ENCODE data around the gene CRMP1. TPM values are rescaled to one million over a fixed set of nuclear protein-coding genes. Genes with fewer than 3 reads are reported as not detected.

CRMP1 gene
- total and polyA plus RNA-seq, 7 donors = under 0.01 to 6.4 (median 4.2) TPM; not detected in 1

DNA sequence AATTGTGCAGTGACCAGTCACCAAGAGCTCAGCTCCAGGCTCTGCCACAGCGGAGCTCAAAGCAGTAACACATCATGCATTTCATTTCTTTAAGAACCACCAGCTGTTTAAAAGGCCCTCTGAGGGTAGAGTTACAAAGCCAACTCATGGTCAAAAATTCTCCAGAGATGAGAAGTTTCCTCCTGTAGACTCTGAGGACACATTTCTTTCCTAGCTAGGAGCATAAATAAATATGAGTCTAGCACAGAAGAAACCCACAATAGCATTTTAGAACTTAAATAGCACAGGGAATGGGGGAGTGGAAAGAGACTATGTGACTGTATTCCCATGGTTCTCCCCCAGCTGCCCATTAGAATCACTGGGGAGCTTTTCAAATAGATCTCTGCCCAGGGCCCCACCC, 6.5 kb upstream of the CRMP1 start:
- Histone ChIP-seq H3K4me1 (no peaks in the 10 kb centered on the region), H3K36me3 (no peaks in the 10 kb centered on the region), H3K27ac (no peak overlapping the region), H3K4me3 (no peak overlapping the region), H3K9me3 (peaks cover 0 to 2% (median 0%) of the 10 kb centered on the region in 4 donors), H3K27me3 (peaks cover 3 to 80% (median 5%) of the 10 kb centered on the region in 3 donors)
- intact Hi-C loops (cut with DNase I) = no loop called here
- no peak for DNase-seq
- TF ChIP-seq POLR2A (IDR thresholded peaks at IDR 0.05) (no peak), EP300 (IDR thresholded peaks at IDR 0.05) (no peak), POLR2AphosphoS5 (IDR thresholded peaks at IDR 0.05) (no peak)
- TF ChIP-seq, protein P1, sequence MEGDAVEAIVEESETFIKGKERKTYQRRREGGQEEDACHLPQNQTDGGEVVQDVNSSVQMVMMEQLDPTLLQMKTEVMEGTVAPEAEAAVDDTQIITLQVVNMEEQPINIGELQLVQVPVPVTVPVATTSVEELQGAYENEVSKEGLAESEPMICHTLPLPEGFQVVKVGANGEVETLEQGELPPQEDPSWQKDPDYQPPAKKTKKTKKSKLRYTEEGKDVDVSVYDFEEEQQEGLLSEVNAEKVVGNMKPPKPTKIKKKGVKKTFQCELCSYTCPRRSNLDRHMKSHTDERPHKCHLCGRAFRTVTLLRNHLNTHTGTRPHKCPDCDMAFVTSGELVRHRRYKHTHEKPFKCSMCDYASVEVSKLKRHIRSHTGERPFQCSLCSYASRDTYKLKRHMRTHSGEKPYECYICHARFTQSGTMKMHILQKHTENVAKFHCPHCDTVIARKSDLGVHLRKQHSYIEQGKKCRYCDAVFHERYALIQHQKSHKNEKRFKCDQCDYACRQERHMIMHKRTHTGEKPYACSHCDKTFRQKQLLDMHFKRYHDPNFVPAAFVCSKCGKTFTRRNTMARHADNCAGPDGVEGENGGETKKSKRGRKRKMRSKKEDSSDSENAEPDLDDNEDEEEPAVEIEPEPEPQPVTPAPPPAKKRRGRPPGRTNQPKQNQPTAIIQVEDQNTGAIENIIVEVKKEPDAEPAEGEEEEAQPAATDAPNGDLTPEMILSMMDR (IDR thresholded peaks at IDR 0.05) = no peak
- WGBS, 2 donors = 87 to 97% methylated on average over 1 of the region's 1 CpG

DNA sequence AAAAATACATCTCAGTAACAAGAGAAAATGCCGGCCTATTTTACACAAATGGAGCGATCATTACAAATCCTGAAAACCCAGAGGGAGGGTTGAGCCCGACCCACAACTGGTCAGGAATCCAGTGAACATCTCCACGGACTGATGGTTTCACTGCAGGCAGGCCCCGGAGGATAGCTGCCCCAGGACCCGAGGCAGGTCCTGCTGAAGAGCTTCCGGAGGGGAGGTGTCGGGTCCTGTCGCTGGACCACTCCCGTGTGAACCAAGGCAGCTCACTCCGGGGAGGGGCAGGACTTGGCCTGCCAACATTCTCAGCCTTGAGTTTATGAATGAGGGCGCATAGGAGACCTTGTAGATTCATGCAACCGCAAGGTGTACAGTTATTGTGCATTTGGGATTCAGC, 4.8 kb upstream of the CRMP1 start:
- no peak overlapping the region for H3K4me3 ChIP-seq
- no peak overlapping the region for H3K27ac ChIP-seq
- intact Hi-C loops (cut with DNase I) = no loop called here
- WGBS, 2 donors = 83 to 87% methylated on average over 13 of the region's 13 CpGs
- H3K4me1 ChIP-seq = peaks cover 0 to 5% (median 4%) of the 10 kb centered on the region in 4 donors
- no peak for DNase-seq
- peaks cover 10 to 78% (median 19%) of the 10 kb centered on the region in 3 donors for H3K27me3 ChIP-seq
- H3K36me3 ChIP-seq = no peaks in the 10 kb centered on the region
- TF ChIP-seq, protein P1 (IDR thresholded peaks at IDR 0.05) = no peak
- no peak for TF ChIP-seq POLR2A (IDR thresholded peaks at IDR 0.05)
- TF ChIP-seq EP300 (IDR thresholded peaks at IDR 0.05) = no peak
- no peak for TF ChIP-seq POLR2AphosphoS5 (IDR thresholded peaks at IDR 0.05)
- H3K9me3 ChIP-seq = peaks cover 0 to 2% (median 0%) of the 10 kb centered on the region in 4 donors

DNA sequence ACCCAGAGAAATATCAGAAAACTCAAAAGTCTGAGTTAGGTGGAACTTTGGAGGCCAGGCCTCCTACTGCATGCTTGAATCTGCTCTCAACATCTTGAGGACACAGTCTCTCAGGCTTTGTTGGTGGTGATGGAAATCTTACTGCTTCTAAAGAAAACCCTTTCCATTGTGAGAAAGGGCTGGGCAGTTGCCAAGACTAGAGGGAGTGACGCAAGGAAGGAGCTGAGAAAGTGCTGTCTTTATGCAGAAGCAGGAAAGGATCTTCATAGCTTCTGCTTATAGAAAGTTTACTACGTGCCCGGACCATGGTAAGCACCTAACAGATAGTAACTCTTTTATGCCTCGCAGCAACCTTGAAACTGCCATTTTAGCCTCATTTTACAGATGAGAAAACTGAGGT, 2.4 kb upstream of the CRMP1 start:
- intact Hi-C loops (cut with DNase I) = no loop called here
- peaks cover 30 to 81% (median 43%) of the 10 kb centered on the region in 3 donors for H3K27me3 ChIP-seq
- 70 to 77% methylated on average over 4 of the region's 4 CpGs for WGBS, 2 donors

DNA sequence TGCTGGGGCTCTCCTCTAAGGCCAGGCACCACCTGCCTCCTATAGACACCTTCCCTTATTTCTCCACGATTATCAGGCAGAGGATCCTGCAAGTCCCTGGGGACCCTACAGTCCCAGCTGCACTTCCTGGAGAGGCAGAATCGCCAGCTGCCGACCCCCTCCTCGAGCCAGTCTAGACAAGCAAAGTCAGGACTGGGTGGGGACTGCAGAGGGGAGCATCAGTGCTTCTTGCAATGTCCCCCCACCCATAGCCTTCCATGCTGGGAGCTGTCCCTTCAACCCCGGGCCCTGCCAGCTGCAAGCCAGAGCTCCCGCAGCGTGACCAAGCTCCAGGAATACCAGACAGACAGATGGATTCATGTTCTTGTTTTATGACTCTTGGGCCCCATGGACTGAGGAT, 1.4 kb upstream of the CRMP1 start:
- intact Hi-C loops (cut with DNase I) = no loop called here
- 35 to 44% methylated on average over 7 of the region's 7 CpGs for WGBS, 2 donors
- Histone ChIP-seq H3K27ac (no peak overlapping the region), H3K4me1 (peaks cover 0 to 22% (median 17%) of the 10 kb centered on the region in 4 donors), H3K9me3 (peaks cover 0 to 2% (median 0%) of the 10 kb centered on the region in 4 donors), H3K36me3 (no peaks in the 10 kb centered on the region), H3K27me3 (peaks cover 40 to 90% (median 53%) of the 10 kb centered on the region in 3 donors), H3K4me3 (no peak overlapping the region)
- TF ChIP-seq EP300 (IDR thresholded peaks at IDR 0.05) = no peak
- no peak for TF ChIP-seq POLR2AphosphoS5 (IDR thresholded peaks at IDR 0.05)
- no peak for TF ChIP-seq POLR2A (IDR thresholded peaks at IDR 0.05)
- TF ChIP-seq, protein P1 (IDR thresholded peaks at IDR 0.05) = no peak
- DNase-seq = no peak

More for the DNA sequence above, 2.4 kb upstream of the CRMP1 start:
- no peak for DNase-seq
- Histone ChIP-seq H3K4me3 (no peak overlapping the region), H3K4me1 (peaks cover 0 to 16% (median 13%) of the 10 kb centered on the region in 4 donors), H3K9me3 (peaks cover 0 to 2% (median 0%) of the 10 kb centered on the region in 4 donors), H3K27ac (no peak overlapping the region), H3K36me3 (no peaks in the 10 kb centered on the region)
- TF ChIP-seq POLR2A (IDR thresholded peaks at IDR 0.05) (no peak), EP300 (IDR thresholded peaks at IDR 0.05) (no peak), POLR2AphosphoS5 (IDR thresholded peaks at IDR 0.05) (no peak)
- TF ChIP-seq, protein P1 (IDR thresholded peaks at IDR 0.05) = no peak

DNA sequence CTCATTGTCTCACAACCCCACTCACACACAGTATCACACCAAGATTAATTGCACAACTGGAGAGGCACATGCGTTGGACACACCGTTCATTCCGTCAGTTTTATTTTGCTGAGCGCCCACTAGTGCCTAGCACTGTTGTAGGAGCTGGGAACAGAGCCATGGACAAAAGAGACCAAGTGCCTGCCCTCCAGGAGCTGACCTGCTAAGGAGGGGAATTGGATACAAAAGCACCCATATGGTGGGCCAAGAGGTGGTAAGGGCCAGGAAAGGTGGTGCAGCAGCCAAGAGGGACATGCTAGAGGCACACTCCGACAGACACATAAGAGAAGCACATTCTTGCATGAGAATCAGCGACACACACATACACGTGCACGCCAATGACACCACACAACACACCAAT, 705 bp upstream of the CRMP1 start:
- 69 to 71% methylated on average over 8 of the region's 8 CpGs for WGBS, 2 donors
- H3K27ac ChIP-seq = no peak overlapping the region
- H3K27me3 ChIP-seq = peaks cover 47 to 94% (median 60%) of the 10 kb centered on the region in 3 donors
- peaks cover 0 to 22% (median 19%) of the 10 kb centered on the region in 4 donors for H3K4me1 ChIP-seq
- peaks cover 0 to 2% (median 0%) of the 10 kb centered on the region in 4 donors for H3K9me3 ChIP-seq
- no peak overlapping the region for H3K4me3 ChIP-seq
- no peaks in the 10 kb centered on the region for H3K36me3 ChIP-seq
- TF ChIP-seq, protein P1 (IDR thresholded peaks at IDR 0.05) = no peak
- TF ChIP-seq POLR2A (IDR thresholded peaks at IDR 0.05) (no peak), EP300 (IDR thresholded peaks at IDR 0.05) (no peak), POLR2AphosphoS5 (IDR thresholded peaks at IDR 0.05) (no peak)
- intact Hi-C loops (cut with DNase I) = no loop called here
- no peak for DNase-seq
